HCT116 (cell line): Measurements from ENCODE around the gene FLG2.
"Not testable (repeated sequence)": the region's sequence is repeated elsewhere in the genome, so short reads cannot be mapped to it uniquely, and the experiment has no call there.

Experiments
- CEBPB ChIP-seq: IDR thresholded peaks from 2 replicates; pipeline ENCODE4 v1.6.1; 2012; ENCODE audit warnings: low read depth
- FOSL1 ChIP-seq: IDR thresholded peaks from 2 replicates; pipeline ENCODE4 v1.6.1; 2012; ENCODE audit warnings: low read depth
- POLR2A ChIP-seq: IDR thresholded peaks from 2 replicates; pipeline ENCODE4 v1.7.0; 2011; ENCODE audit warnings: borderline replicate concordance; ENCODE audit not compliant: insufficient read depth, insufficient read length; ENCODE audit errors: extremely low read depth
- SIN3A ChIP-seq: IDR thresholded peaks from 2 replicates; pipeline ENCODE4 v1.6.1; 2012; ENCODE audit warnings: low read depth
- ZFX ChIP-seq: fragments of 450-650 bp; IDR thresholded peaks from 2 replicates; pipeline ENCODE4 v1.6.1; 2017
- TF ChIP-seq, protein P1 (sequence below): IDR thresholded peaks from 2 replicates; pipeline ENCODE4 v1.6.1; 2012; ENCODE audit warnings: low read depth
- TF ChIP-seq, protein P2 (sequence below), 3 experiments: fragments of 200-600 bp in 1 of 3; sonication (generic) in 1 of 3; IDR thresholded peaks in 2 of 3; conservative IDR thresholded peaks in 1 of 3; 2 replicates each; pipeline ENCODE4 v1.5.1; 2012 to 2017; ENCODE audit warnings: low read depth in 2 of 3, low read length in 2 of 3, antibody characterized with exemption in 1 of 3, borderline replicate concordance in 1 of 3, control low read depth in 1 of 3, mild to moderate bottlenecking in 1 of 3, mixed read lengths in 1 of 3, mixed run types in 1 of 3, moderate library complexity in 1 of 3; ENCODE audit not compliant: insufficient read depth in 1 of 3

DNA sequence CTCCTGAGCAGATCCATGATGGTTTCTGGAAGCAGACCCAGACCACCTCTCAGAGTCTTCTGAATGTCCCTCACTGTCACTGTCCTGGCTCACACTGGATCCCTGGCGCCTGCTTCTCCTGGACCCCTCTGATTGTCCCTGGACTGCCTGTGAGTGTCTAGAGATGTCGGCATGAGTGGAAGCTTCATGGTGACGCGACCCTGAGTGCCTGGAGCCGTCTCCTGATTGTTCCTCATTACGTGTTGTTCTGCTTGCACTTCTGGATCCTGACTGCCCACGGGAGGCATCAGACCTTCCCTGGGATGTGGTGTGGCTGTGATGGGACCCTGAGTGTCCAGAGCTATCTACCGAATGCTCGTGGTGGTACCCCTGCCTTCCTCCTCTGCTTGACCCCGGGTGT is 53.7 kb downstream of the FLG2 start:
- TF ChIP-seq, protein P1, sequence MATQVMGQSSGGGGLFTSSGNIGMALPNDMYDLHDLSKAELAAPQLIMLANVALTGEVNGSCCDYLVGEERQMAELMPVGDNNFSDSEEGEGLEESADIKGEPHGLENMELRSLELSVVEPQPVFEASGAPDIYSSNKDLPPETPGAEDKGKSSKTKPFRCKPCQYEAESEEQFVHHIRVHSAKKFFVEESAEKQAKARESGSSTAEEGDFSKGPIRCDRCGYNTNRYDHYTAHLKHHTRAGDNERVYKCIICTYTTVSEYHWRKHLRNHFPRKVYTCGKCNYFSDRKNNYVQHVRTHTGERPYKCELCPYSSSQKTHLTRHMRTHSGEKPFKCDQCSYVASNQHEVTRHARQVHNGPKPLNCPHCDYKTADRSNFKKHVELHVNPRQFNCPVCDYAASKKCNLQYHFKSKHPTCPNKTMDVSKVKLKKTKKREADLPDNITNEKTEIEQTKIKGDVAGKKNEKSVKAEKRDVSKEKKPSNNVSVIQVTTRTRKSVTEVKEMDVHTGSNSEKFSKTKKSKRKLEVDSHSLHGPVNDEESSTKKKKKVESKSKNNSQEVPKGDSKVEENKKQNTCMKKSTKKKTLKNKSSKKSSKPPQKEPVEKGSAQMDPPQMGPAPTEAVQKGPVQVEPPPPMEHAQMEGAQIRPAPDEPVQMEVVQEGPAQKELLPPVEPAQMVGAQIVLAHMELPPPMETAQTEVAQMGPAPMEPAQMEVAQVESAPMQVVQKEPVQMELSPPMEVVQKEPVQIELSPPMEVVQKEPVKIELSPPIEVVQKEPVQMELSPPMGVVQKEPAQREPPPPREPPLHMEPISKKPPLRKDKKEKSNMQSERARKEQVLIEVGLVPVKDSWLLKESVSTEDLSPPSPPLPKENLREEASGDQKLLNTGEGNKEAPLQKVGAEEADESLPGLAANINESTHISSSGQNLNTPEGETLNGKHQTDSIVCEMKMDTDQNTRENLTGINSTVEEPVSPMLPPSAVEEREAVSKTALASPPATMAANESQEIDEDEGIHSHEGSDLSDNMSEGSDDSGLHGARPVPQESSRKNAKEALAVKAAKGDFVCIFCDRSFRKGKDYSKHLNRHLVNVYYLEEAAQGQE: not testable (repeated sequence)
- TF ChIP-seq, protein P2, sequence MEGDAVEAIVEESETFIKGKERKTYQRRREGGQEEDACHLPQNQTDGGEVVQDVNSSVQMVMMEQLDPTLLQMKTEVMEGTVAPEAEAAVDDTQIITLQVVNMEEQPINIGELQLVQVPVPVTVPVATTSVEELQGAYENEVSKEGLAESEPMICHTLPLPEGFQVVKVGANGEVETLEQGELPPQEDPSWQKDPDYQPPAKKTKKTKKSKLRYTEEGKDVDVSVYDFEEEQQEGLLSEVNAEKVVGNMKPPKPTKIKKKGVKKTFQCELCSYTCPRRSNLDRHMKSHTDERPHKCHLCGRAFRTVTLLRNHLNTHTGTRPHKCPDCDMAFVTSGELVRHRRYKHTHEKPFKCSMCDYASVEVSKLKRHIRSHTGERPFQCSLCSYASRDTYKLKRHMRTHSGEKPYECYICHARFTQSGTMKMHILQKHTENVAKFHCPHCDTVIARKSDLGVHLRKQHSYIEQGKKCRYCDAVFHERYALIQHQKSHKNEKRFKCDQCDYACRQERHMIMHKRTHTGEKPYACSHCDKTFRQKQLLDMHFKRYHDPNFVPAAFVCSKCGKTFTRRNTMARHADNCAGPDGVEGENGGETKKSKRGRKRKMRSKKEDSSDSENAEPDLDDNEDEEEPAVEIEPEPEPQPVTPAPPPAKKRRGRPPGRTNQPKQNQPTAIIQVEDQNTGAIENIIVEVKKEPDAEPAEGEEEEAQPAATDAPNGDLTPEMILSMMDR (IDR thresholded peaks at IDR 0.05 in 2 of 3, conservative IDR thresholded peaks at IDR 0.05 in 1 of 3; ENCODE audit: borderline replicate concordance in 1 of 3, insufficient read depth in 1 of 3, low read depth in 2 of 3, low read length in 2 of 3): not testable (repeated sequence)
- TF ChIP-seq CEBPB, POLR2A, SIN3A, ZFX, FOSL1: not testable (repeated sequence)
